HepG2 (cell line): ENCODE data around the gene MRI1. TPM values are rescaled to one million over a fixed set of nuclear protein-coding genes. Genes with fewer than 3 reads are reported as not detected.
A peak's percentile ranks its signal among the peaks of the same experiment; 100 is the strongest.

Experiments
- ELF1 ChIP-seq: sonication (generic); formaldehyde crosslinking; IDR thresholded peaks from 2 replicates; pipeline ENCODE4 v1.4.0; 2020; ENCODE audit warnings: missing genetic modification reagents
- JDP2 ChIP-seq: sonication (generic); formaldehyde crosslinking; IDR thresholded peaks from 2 replicates; pipeline ENCODE4 v1.8.1; 2022; ENCODE audit warnings: missing genetic modification reagents, borderline replicate concordance
- KIAA2018 ChIP-seq: sonication (generic); formaldehyde crosslinking; IDR thresholded peaks from 2 replicates; pipeline ENCODE4 v1.5.0; 2020; ENCODE audit warnings: mild to moderate bottlenecking, missing genetic modification reagents, borderline replicate concordance
- MAFK ChIP-seq, 2 experiments: IDR thresholded peaks in 1 of 2; conservative IDR thresholded peaks in 1 of 2; 2 replicates each; pipeline ENCODE4 v1.6.1; 2011; ENCODE audit warnings: improper control_type of control experiment in 2 of 2, low read length in 2 of 2
- NFE2 ChIP-seq: sonication (generic); formaldehyde crosslinking; IDR thresholded peaks from 2 replicates; pipeline ENCODE4 v1.4.0; 2020; ENCODE audit warnings: missing genetic modification reagents
- NR2F6 ChIP-seq, 2 experiments: IDR thresholded peaks; 2 replicates each; pipeline ENCODE4 v1.6.1; 2016; ENCODE audit warnings: antibody characterized with exemption in 1 of 2, mild to moderate bottlenecking in 1 of 2
- NR3C1 ChIP-seq: sonication (generic); formaldehyde crosslinking; IDR thresholded peaks from 2 replicates; pipeline ENCODE4 v1.4.0; 2020; ENCODE audit warnings: missing genetic modification reagents
- PRMT3 ChIP-seq: sonication (generic); formaldehyde crosslinking; IDR thresholded peaks from 2 replicates; pipeline ENCODE4 v1.8.1; 2022; ENCODE audit warnings: low read depth, mild to moderate bottlenecking, moderate library complexity, missing genetic modification reagents, borderline replicate concordance
- ZKSCAN1 ChIP-seq: fragments of 150-350 bp; IDR thresholded peaks from 2 replicates; pipeline ENCODE4 v1.6.1; 2014; ENCODE audit warnings: low read length
- ZNF143 ChIP-seq: sonication (generic); formaldehyde crosslinking; IDR thresholded peaks from 2 replicates; pipeline ENCODE4 v1.4.0; 2020; ENCODE audit warnings: missing genetic modification reagents
- ZNF251 ChIP-seq: sonication (generic); formaldehyde crosslinking; IDR thresholded peaks from 2 replicates; pipeline ENCODE4 v1.9.0; 2021; ENCODE audit warnings: mild to moderate bottlenecking, missing genetic modification reagents
- ZNF326 ChIP-seq: sonication (generic); formaldehyde crosslinking; IDR thresholded peaks from 2 replicates; pipeline ENCODE4 v1.4.0; 2020; ENCODE audit warnings: missing genetic modification reagents, borderline replicate concordance
- ZNF343 ChIP-seq: sonication (generic); formaldehyde crosslinking; IDR thresholded peaks from 2 replicates; pipeline ENCODE4 v1.4.0; 2020; ENCODE audit warnings: mild to moderate bottlenecking, missing genetic modification reagents
- ZNF496 ChIP-seq: sonication (generic); formaldehyde crosslinking; IDR thresholded peaks from 2 replicates; pipeline ENCODE4 v1.8.1; 2023; ENCODE audit warnings: mild to moderate bottlenecking, moderate library complexity, missing genetic modification reagents; ENCODE audit not compliant: insufficient replicate concordance
- ZNF614 ChIP-seq: IDR thresholded peaks from 2 replicates; pipeline ENCODE4 v1.6.1; 2018; ENCODE audit warnings: missing biosample characterization, missing genetic modification reagents, inconsistent platforms, borderline replicate concordance
- ZNF841 ChIP-seq: sonication (generic); formaldehyde crosslinking; IDR thresholded peaks from 2 replicates; pipeline ENCODE4 v1.8.1; 2023; ENCODE audit warnings: missing genetic modification reagents, borderline replicate concordance
- ZSCAN29 ChIP-seq: sonication (generic); formaldehyde crosslinking; conservative IDR thresholded peaks from 2 replicates; pipeline ENCODE4 v1.4.0; 2020; ENCODE audit warnings: mild to moderate bottlenecking, missing genetic modification reagents
- polyA plus RNA-seq, 8 experiments: library from polyadenylated mRNA; depleted of rRNA in 3 of 8; stranded (reverse) in 7 of 8; unstranded in 1 of 8; fragments of >200 nt; fragmentation: Illumina TruSeq in 4 of 8; extraction: Trizol in 4 of 8; gene quantifications; 2 replicates each; pipeline versions ENCODE4 v1.2.1 to v1.2.3, GENCODE V29; 2011 to 2016; ENCODE audit warnings: low read depth in 4 of 8, missing spikeins in 1 of 8, mixed read lengths in 1 of 8; ENCODE audit not compliant: insufficient read depth in 1 of 8
- total RNA-seq, 5 experiments: library from RNA; depleted of rRNA; stranded (reverse); fragments of >200 nt; fragmentation: Illumina TruSeq; extraction: Trizol; gene quantifications; 2 replicates each; pipeline ENCODE4 v1.2.3, GENCODE V29; 2016; ENCODE audit warnings: low read depth in 1 of 5
- TF ChIP-seq, protein P1 (sequence below): sonication (generic); formaldehyde crosslinking; IDR thresholded peaks from 2 replicates; pipeline ENCODE4 v1.4.0; 2020; ENCODE audit warnings: low read depth, missing genetic modification reagents

MRI1 gene
- total and polyA plus RNA-seq, 2 of the 13 experiments (the other 11 are each of a cell fraction or from before 2014, with no cell fraction given): 20.1 to 20.6 TPM

- TF ChIP-seq, protein P1, sequence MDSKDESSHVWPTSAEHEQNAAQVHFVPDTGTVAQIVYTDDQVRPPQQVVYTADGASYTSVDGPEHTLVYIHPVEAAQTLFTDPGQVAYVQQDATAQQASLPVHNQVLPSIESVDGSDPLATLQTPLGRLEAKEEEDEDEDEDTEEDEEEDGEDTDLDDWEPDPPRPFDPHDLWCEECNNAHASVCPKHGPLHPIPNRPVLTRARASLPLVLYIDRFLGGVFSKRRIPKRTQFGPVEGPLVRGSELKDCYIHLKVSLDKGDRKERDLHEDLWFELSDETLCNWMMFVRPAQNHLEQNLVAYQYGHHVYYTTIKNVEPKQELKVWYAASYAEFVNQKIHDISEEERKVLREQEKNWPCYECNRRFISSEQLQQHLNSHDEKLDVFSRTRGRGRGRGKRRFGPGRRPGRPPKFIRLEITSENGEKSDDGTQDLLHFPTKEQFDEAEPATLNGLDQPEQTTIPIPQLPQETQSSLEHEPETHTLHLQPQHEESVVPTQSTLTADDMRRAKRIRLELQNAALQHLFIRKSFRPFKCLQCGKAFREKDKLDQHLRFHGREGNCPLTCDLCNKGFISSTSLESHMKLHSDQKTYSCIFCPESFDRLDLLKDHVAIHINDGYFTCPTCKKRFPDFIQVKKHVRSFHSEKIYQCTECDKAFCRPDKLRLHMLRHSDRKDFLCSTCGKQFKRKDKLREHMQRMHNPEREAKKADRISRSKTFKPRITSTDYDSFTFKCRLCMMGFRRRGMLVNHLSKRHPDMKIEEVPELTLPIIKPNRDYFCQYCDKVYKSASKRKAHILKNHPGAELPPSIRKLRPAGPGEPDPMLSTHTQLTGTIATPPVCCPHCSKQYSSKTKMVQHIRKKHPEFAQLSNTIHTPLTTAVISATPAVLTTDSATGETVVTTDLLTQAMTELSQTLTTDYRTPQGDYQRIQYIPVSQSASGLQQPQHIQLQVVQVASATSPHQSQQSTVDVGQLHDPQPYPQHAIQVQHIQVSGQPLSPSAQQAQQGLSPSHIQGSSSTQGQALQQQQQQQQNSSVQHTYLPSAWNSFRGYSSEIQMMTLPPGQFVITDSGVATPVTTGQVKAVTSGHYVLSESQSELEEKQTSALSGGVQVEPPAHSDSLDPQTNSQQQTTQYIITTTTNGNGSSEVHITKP (CRISPR knock-in tag): 0 out of 2 replicates have a peak, but pooled peaks have one; percentile 33
- no peak for TF ChIP-seq ZNF614
- no peak for TF ChIP-seq PRMT3
- peak; percentile 87 for TF ChIP-seq ZSCAN29 (CRISPR knock-in tag)
- TF ChIP-seq ZKSCAN1: no peak
- TF ChIP-seq ZNF343 (CRISPR knock-in tag): 0 out of 2 replicates have a peak, but pooled peaks have one; percentile 54
- no peak for TF ChIP-seq NFE2 (CRISPR knock-in tag)
- TF ChIP-seq ZNF143 (CRISPR knock-in tag): 0 out of 2 replicates have a peak, but pooled peaks have one; percentile 45
- no peak for TF ChIP-seq JDP2 (CRISPR knock-in tag)
- TF ChIP-seq ZNF841 (CRISPR knock-in tag): no peak
- no peak for TF ChIP-seq MAFK (conservative IDR thresholded peaks at IDR 0.05 in 1 of 2, IDR thresholded peaks at IDR 0.05 in 1 of 2; ENCODE audit: low read length in 2 of 2)
- no peak for TF ChIP-seq ZNF496 (CRISPR knock-in tag)
- TF ChIP-seq KIAA2018 (CRISPR knock-in tag): no peak
- no peak for TF ChIP-seq ZNF251 (CRISPR knock-in tag)
- no peak for TF ChIP-seq NR3C1 (CRISPR knock-in tag)
- TF ChIP-seq ELF1 (CRISPR knock-in tag): peak; percentile 57
- TF ChIP-seq ZNF326 (CRISPR knock-in tag): no peak
- no peak for TF ChIP-seq NR2F6 (IDR thresholded peaks at IDR 0.05)
- TF ChIP-seq NR2F6 (CRISPR knock-in tag; IDR thresholded peaks at IDR 0.05): no peak
These were observed at the start of gene MRI1 (continued) for GRCh38 chr19:13764101-13764807.
